ENCODE results near the gene MCCC1. TPM values are rescaled to one million over a fixed set of nuclear protein-coding genes. Genes with fewer than 3 reads are reported as not detected.
A peak's percentile ranks its signal among the peaks of the same experiment; 100 is the strongest.

Gene MCCC1
- total and polyA plus RNA-seq, 2 of the 13 experiments (the other 11 are each of a cell fraction or from before 2014, with no cell fraction given) = 11.7 to 30.1 TPM

- TF ChIP-seq NONO (IDR thresholded peaks at IDR 0.05) = no peak
- peak; percentile 87; the same call in 1 of the 2 replicates for TF ChIP-seq NONO (CRISPR knock-in tag; conservative IDR thresholded peaks at IDR 0.05)
- TF ChIP-seq SYNCRIP (IDR thresholded peaks at IDR 0.05; ENCODE audit: insufficient read depth, low read depth, low read length) = no peak
- TF ChIP-seq SRY (CRISPR knock-in tag; IDR thresholded peaks at IDR 0.05) = peak; percentile 76; the same call in 1 of the 2 replicates
- TF ChIP-seq NR3C1 (CRISPR knock-in tag; IDR thresholded peaks at IDR 0.05) = no peak
- TF ChIP-seq MAFK (conservative IDR thresholded peaks at IDR 0.05 in 1 of 2, IDR thresholded peaks at IDR 0.05 in 1 of 2; ENCODE audit: low read length in 2 of 2) = no peak
- no peak for TF ChIP-seq GPN1 (CRISPR knock-in tag; IDR thresholded peaks at IDR 0.05; ENCODE audit: borderline replicate concordance)
- TF ChIP-seq ZNF550 (CRISPR knock-in tag; IDR thresholded peaks at IDR 0.05; ENCODE audit: borderline replicate concordance) = no peak
- TF ChIP-seq SATB2 (CRISPR knock-in tag; IDR thresholded peaks at IDR 0.05) = no peak
- no peak for TF ChIP-seq ZNF318 (CRISPR knock-in tag; IDR thresholded peaks at IDR 0.05)
- no peak for TF ChIP-seq ZNF296 (CRISPR knock-in tag; conservative IDR thresholded peaks at IDR 0.05)
- TF ChIP-seq HNRNPLL (IDR thresholded peaks at IDR 0.05; ENCODE audit: low read depth, low read length, poor library complexity, severe bottlenecking) = peak; percentile 91
- TF ChIP-seq STAT6 (CRISPR knock-in tag; IDR thresholded peaks at IDR 0.05; ENCODE audit: borderline replicate concordance) = no peak
- TF ChIP-seq ZNF24 (IDR thresholded peaks at IDR 0.05) = no peak
- no peak; the same call in 1 of the 2 replicates for TF ChIP-seq JUND (CRISPR knock-in tag; IDR thresholded peaks at IDR 0.05)
- 0 out of 2 replicates have a peak, but pooled peaks have one; percentile 25 for TF ChIP-seq ARHGAP35 (CRISPR knock-in tag; IDR thresholded peaks at IDR 0.05; ENCODE audit: borderline replicate concordance)
- no peak; the same call in 1 of the 2 replicates for TF ChIP-seq ZNF460 (CRISPR knock-in tag; IDR thresholded peaks at IDR 0.05; ENCODE audit: borderline replicate concordance)
- TF ChIP-seq ZEB1 (IDR thresholded peaks at IDR 0.05; ENCODE audit: insufficient replicate concordance, low read depth) = no peak
- TF ChIP-seq RXRB (CRISPR knock-in tag; IDR thresholded peaks at IDR 0.05; ENCODE audit: borderline replicate concordance) = peak; percentile 31; the same call in 1 of the 2 replicates
Observed at GRCh38 chr3:183099026-183099837, at the start of gene MCCC1 (continued).

All from HepG2 (cell line).